Body of pancreas (tissue), 4 donors: Measurements from ENCODE around the gene CAPG. TPM values are rescaled to one million over a fixed set of nuclear protein-coding genes. Genes with fewer than 3 reads are reported as not detected.

ENCODE experiments used
- ATAC-seq: fragments of 150-250 bp; one replicate; pipeline ENCODE4 v1.9.1; 2016
- DNase-seq, 4 donors: peaks; one replicate each; pipeline ENCODE4 v3.0.0-alpha.2; 2019
- H3K27ac ChIP-seq, 4 donors: fragments of 200-600 bp; sonication (generic); 1 replicate in 3 of 4; 2 replicates in 1 of 4; pipeline versions ENCODE4 v1.5.1 to v1.6.1; 2016 to 2019; ENCODE audit warnings: mild to moderate bottlenecking in 1 of 4, mixed read lengths in 1 of 4, moderate library complexity in 1 of 4
- H3K27me3 ChIP-seq, 2 donors: fragments of 200-600 bp; sonication (generic); one replicate each; pipeline ENCODE4 v1.6.0; 2016; ENCODE audit warnings: mild to moderate bottlenecking in 1 of 2
- H3K36me3 ChIP-seq, 2 donors: fragments of 200-600 bp; sonication (generic); replicated peaks in 1 of 2; 2 replicates each; pipeline ENCODE4 v1.5.1; 2016; ENCODE audit warnings: low read depth in 2 of 2; ENCODE audit not compliant: insufficient read depth in 1 of 2
- H3K4me1 ChIP-seq: fragments of 200-600 bp; sonication (generic); one replicate; pipeline ENCODE4 v1.6.0; 2016
- H3K4me3 ChIP-seq, 2 donors: fragments of 200-600 bp; sonication (generic); 1 replicate in 1 of 2; 2 replicates in 1 of 2; pipeline ENCODE4 v1.5.1; 2016 to 2019
- H3K9me3 ChIP-seq, 3 donors: fragments of 200-600 bp; sonication (generic); 1 replicate in 2 of 3; 2 replicates in 1 of 3; pipeline ENCODE4 v1.5.1; 2016
- POLR2A ChIP-seq, 3 donors: fragments of 450-650 bp; IDR thresholded peaks; one replicate each; pipeline ENCODE4 v1.6.1; 2016; ENCODE audit warnings: antibody characterized with exemption in 3 of 3, mild to moderate bottlenecking in 2 of 3
- whole genome bisulfite sequencing, 2 donors: methylation state at CpG; one replicate each; pipeline ENCODE4 v1.1.5; 2017; 5-methylcytosine and 5-hydroxymethylcytosine counted together
- intact Hi-C: fragments of 100-400 bp; cut with DNase I; formaldehyde crosslinking; loops from one replicate; pipeline ENCODE4 v1.15.1; 2023
- total RNA-seq, 2 donors: library from RNA; depleted of rRNA; stranded (reverse); fragments of >200 nt; gene quantifications; one replicate each; pipeline ENCODE4 v1.1.0, GENCODE V29; 2016
- TF ChIP-seq, protein P1 (sequence below), 7 experiments: fragments of 450-650 bp in 4 of 7; fragments of 200-600 bp in 3 of 7; sonication (generic) in 3 of 7; IDR thresholded peaks; one replicate each; pipeline ENCODE4 v1.5.1; 2016 to 2019; ENCODE audit warnings: antibody characterized with exemption in 7 of 7

The CAPG gene
- total RNA-seq, 2 donors from 2014 or later, result 26.0 to 35.0 TPM

DNA sequence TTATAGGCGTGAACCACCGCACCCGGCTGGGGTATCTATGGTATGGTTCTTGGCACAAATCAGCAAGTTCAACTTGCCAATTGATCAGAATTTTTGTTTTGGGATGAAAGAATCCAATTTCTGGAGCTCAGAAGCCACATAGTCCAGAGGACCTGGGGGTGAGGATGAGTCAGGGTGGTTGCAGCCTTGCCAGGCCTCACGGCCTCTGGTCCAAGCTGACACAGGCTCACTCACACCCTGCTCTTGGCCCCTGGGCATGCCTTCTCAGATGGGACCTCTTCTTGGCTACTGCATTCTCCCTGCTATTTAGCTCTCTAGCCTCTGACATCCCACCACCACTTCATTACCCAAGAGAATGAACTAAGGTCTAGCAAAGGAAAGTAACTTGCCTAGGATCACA is 16.3 kb downstream of the CAPG start:
- no peak overlapping the region for H3K27ac ChIP-seq
- WGBS, 2 donors, result 91 to 94% methylated on average over 3 to 4 of the region's 4 CpGs
- no peaks in the 10 kb centered on the region for H3K36me3 ChIP-seq
- peaks cover 16% of the 10 kb centered on the region for H3K4me1 ChIP-seq
- no peak for TF ChIP-seq POLR2A (IDR thresholded peaks at IDR 0.05)
- TF ChIP-seq, protein P1, sequence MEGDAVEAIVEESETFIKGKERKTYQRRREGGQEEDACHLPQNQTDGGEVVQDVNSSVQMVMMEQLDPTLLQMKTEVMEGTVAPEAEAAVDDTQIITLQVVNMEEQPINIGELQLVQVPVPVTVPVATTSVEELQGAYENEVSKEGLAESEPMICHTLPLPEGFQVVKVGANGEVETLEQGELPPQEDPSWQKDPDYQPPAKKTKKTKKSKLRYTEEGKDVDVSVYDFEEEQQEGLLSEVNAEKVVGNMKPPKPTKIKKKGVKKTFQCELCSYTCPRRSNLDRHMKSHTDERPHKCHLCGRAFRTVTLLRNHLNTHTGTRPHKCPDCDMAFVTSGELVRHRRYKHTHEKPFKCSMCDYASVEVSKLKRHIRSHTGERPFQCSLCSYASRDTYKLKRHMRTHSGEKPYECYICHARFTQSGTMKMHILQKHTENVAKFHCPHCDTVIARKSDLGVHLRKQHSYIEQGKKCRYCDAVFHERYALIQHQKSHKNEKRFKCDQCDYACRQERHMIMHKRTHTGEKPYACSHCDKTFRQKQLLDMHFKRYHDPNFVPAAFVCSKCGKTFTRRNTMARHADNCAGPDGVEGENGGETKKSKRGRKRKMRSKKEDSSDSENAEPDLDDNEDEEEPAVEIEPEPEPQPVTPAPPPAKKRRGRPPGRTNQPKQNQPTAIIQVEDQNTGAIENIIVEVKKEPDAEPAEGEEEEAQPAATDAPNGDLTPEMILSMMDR (IDR thresholded peaks at IDR 0.05), result no peak
- ATAC-seq (no peak), DNase-seq (no peak)
- no peak overlapping the region for H3K4me3 ChIP-seq
- intact Hi-C loops, result no loop called here
- H3K27me3 ChIP-seq, result no peaks in the 10 kb centered on the region
- H3K9me3 ChIP-seq, result no peaks in the 10 kb centered on the region

DNA sequence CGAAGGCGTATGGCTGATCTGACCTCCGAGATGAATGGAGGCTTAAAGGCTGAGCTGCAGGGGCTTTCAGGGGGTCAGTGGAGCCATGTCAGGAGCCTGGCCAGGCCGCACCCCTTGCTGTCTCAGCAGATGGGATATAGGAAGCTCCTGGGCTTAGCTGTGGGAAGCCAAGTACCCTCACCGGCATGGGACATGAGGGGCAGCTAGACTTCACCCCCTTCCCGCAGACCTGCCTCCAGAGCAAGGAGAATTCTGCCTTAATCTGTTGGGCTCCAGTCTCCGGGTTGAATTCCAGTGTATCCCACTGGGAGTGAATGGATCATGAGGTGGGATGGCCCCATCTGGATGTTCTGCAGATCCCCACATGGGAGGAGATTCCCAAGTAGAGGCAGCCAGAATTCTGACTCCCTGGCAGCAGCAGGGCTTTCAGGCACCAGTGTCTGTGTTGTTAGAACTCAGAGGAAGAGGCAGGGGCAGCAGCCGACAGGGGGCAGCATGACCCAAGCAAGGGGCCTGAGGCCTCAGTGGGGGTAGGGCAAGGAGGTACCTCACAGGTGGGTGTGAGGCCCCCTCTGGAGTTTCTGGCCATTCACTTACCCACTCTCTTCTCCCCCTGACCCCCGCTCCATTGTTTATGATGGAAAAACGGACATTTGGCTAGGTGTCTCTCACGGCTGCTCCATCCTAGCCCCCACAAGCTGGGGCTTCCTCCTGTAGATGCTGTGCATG is 19.1 kb downstream of the CAPG start:
- TF ChIP-seq POLR2A (IDR thresholded peaks at IDR 0.05), result no peak
- TF ChIP-seq, protein P1 (IDR thresholded peaks at IDR 0.05), result peak; percentile 37 to 72 (median 56)
- H3K36me3 ChIP-seq, result peaks cover 0 to 4% of the 10 kb centered on the region in 2 donors
- ATAC-seq, result peak; percentile 75

DNA sequence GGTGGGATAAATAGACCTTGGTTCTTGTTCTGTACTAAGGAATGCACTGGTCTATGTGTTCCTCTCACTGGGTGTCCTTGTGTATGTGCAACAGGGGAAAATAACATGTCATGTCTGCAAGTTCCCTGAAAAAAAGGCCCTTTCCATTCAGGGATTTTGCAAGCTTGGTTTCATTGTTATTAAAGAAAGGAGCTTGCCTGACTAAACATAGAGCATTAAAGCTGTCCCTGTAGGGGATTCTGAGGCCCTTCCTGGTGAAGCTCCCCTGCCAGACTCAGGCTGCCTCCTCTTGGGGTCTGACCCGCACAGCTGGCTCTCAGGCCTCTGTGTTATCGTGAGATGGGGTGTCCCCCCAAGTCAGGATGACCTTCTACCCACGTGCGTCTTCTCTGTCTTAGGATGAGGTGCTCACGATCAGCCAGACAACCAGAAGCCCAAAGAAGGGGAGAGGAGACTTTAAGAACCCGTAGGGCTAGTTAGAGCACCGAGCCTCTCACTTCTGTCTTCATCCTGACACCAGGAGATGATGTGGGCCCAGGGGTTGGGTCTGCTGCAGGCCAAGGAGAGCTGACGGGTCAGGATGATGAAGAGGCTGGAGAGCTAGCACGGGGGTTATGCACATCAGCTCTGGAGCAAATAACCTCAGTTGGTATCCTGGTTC is 21.2 kb downstream of the CAPG start:
- H3K9me3 ChIP-seq, result no peaks in the 10 kb centered on the region
- DNase-seq, result no peak
- no peak for ATAC-seq
- no peaks in the 10 kb centered on the region for H3K4me1 ChIP-seq
- no peak overlapping the region for H3K4me3 ChIP-seq
- no peak overlapping the region for H3K27ac ChIP-seq
- peaks cover 0 to 4% of the 10 kb centered on the region in 2 donors for H3K36me3 ChIP-seq
- no peaks in the 10 kb centered on the region for H3K27me3 ChIP-seq
- TF ChIP-seq, protein P1 (IDR thresholded peaks at IDR 0.05), result no peak
- TF ChIP-seq POLR2A (IDR thresholded peaks at IDR 0.05), result no peak
- WGBS, 2 donors, result 77 to 88% methylated on average over 5 to 9 of the region's 9 CpGs
- intact Hi-C loops, result no loop called here

More for the DNA sequence above, 19.1 kb downstream of the CAPG start:
- peaks cover 1% of the 10 kb centered on the region for H3K4me1 ChIP-seq
- H3K27ac ChIP-seq, result no peak overlapping the region
- H3K9me3 ChIP-seq, result no peaks in the 10 kb centered on the region
- no peak overlapping the region for H3K4me3 ChIP-seq
- no peaks in the 10 kb centered on the region for H3K27me3 ChIP-seq
- intact Hi-C loops, result no loop called here
- WGBS, 2 donors, result 72 to 76% methylated on average over 3 to 11 of the region's 11 CpGs
- DNase-seq, result peak; percentile 61 to 80 (median 67)

DNA sequence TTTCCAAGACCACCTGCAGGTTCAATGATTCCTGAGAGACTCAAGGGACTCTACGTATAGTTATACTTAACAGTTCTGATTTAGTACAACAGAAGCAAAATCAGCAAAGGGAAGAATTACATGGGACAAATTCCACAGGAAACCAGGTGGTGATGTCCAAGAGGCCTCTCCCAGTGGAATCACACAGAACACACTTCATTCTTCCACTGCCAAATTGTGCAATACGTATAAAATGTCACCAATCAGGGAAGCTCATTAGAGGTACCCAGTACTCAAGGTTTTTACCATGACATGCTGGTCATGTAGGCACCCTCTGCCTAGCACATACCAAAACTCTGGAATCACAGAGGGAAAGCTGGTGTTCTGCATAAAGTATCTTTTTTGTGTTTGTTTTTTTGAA is 22.4 kb downstream of the CAPG start:
- Histone ChIP-seq H3K27ac (no peak overlapping the region), H3K9me3 (no peaks in the 10 kb centered on the region), H3K4me1 (no peaks in the 10 kb centered on the region), H3K4me3 (no peak overlapping the region), H3K27me3 (no peaks in the 10 kb centered on the region), H3K36me3 (peaks cover 0 to 4% of the 10 kb centered on the region in 2 donors)
- DNase-seq (no peak), ATAC-seq (no peak)
- TF ChIP-seq POLR2A (IDR thresholded peaks at IDR 0.05), result no peak
- TF ChIP-seq, protein P1 (IDR thresholded peaks at IDR 0.05), result no peak
- intact Hi-C loops, result no loop called here
- WGBS, 2 donors, result 91 to 97% methylated on average over 2 of the region's 2 CpGs
